ENCODE data around the gene RAB3GAP2.

DNA sequence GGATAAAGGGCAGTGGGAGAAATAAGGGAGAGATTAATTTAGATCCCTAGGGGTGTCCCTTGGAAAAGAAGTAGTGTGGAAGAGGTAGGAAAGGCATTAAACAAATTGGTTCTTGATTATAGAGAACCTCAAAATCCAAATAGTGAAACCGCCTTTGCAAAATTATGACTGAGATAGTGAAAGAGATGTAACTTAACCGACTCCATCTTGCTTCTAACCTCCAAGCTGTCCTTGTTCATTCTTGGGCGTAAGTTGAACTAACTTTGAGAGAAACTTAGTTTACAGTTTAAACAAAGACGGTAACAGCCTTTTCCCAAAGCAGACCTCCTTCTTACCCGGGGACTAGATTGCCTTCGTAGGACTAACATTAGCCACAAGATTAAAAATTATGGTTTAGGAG lies 3.2 kb upstream of the RAB3GAP2 start:
- TF ChIP-seq RORA (CRISPR knock-in tag; IDR thresholded peaks at IDR 0.05) = no peak
- no peak for TF ChIP-seq RAD21 (CRISPR knock-in tag; IDR thresholded peaks at IDR 0.05)
- TF ChIP-seq NFE2L2 (IDR thresholded peaks at IDR 0.05; ENCODE audit: low read length) = no peak
